COLO668 (cell line): Measurements from ENCODE around the gene LZTS3.
"Not testable (repeated sequence)": the region's sequence is repeated elsewhere in the genome, so short reads cannot be mapped to it uniquely, and the experiment has no call there.

ENCODE experiments used
- DNase-seq: peaks from one replicate; lab custom pipeline; 2025; ENCODE audit not compliant: unreplicated experiment; lab: John Stamatoyannopoulos, UW

Gene LZTS3

GRCh38 chr20:3192226-3193015 is 19.1 kb upstream of the LZTS3 start:
- no peak for DNase-seq

DNA sequence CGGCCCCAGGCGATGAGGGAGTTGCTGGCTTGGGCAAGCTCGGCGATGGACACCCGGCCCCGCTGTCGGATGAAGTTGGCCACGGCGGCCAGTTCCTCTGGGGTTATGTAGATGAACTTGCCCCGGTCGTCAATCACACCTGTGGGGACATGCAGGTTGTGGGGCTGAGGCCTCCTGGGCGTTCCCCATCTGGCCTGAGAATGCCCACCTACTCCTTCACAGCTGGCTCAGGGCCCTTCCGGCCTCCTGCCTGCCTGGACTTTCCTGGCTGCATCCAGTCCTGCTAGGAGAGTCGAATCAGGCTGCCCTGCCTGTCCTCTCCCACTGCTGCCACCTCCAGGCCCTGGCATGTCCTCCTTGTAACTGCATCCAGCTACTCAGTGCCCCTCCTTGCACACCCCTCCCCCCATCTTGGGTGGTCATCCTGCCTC is 17.3 kb upstream of the LZTS3 start:
- no peak for DNase-seq

DNA sequence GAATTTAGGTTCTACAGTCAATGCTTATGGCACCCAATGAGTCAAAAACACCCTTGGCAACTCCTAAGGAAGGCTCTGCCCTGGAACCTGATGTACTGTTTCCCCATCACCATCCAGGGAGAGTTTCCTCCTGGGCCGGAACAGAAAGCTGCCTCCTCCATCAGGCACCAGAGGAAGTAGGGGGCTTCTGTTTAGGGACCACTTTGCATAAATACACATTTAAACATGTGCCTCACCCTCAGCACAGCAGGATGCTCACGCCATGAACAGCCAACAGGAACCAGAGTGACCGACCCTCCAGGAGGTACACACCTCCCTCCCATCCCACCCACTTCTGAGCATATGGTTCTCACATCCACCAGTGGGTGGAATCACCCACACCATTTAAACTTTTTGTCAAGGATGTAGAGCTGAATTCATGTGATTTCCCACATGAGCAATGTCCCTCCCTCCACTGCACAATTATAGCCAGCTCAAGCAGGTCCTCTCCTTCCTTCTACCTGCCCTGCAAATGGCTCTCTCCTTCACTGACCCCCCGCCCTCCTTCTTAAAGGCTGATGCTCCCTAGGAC is 16.3 kb upstream of the LZTS3 start:
- no peak for DNase-seq

GRCh38 chr20:3188823-3189413 is 15.6 kb upstream of the LZTS3 start:
- DNase-seq, result no peak

GRCh38 chr20:3187861-3188260 is 14.5 kb upstream of the LZTS3 start:
- not testable (repeated sequence) for DNase-seq

DNA sequence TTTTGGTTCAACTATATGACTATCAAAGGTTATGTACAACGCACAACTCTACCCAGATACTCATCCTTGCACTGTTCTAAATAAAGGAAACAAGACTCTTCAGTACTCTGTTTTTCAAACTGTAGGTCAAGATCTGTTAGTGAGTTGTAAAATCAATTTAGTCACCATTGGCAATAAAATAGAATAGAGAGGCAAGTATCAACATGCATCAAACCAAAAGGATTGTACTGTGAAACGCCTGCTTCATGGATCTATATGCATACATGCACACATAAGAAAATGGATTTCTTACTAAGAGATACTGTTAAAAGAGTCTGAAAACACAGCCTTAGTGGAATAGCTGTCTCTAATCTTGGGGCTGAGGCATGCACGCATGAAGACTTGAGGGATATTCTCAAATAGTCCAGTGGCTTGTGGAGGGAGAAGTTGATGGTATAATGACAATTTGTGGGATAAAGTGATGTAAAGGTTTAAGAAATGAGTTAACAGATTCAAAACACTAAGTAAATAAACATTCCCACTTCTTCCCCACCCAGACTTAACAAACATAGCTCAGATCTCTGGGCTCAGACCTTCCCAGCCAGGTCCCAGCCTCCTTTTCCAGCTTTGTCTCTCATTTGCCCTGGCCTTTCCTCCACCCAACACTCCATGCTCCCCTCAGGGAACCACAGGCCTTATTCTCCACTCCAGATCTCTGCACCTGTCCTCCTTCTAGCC is 10.7 kb upstream of the LZTS3 start:
- no peak for DNase-seq

DNA sequence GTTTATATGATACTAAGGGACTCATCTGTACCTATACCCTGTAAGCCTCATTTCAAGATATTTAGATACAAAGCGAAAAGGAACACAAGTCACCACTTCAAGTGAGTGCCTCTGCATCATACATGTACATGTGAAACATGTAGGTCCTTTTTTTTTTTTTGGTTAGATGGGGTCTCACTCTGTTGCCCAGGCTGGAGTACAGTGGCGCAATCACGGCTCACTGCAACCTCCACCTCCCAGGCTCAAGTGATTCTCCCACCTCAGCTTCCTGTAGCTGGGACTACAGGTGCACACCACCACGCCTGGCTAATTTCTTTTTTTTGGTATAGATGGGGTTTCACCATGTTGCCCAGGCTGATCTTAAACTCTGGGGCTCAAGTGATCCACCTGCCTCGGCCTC is 9.1 kb upstream of the LZTS3 start:
- not testable (repeated sequence) for DNase-seq

- DNase-seq, result no peak
These were observed 7.9 kb upstream of the LZTS3 start for GRCh38 chr20:3181270-3181669.

DNA sequence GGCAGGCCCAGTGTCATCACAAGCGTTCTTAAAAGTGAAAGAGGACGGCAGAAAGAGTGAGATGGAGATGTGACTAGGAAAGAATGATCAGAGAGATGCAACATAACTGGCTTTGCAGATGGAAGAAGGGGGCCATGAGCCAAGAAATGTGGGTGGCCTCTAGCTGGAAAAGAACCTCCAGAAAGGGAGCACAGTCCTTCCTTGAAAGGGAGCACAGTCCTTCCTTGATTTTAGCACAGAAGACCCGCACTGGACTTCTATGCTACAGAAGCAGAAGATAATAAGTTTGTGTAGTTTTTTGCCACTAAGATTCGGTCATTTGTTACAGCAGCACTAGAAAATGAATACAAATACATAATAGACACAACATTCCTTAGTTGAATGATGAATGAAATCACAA is 7.0 kb upstream of the LZTS3 start:
- DNase-seq, result no peak

- no peak for DNase-seq
These were observed 4.6 kb upstream of the LZTS3 start for GRCh38 chr20:3177746-3178485.

GRCh38 chr20:3175270-3175669 is 1.9 kb upstream of the LZTS3 start:
- DNase-seq, result no peak

- no peak for DNase-seq
These were observed 1.3 kb upstream of the LZTS3 start for GRCh38 chr20:3174442-3175261.

DNA sequence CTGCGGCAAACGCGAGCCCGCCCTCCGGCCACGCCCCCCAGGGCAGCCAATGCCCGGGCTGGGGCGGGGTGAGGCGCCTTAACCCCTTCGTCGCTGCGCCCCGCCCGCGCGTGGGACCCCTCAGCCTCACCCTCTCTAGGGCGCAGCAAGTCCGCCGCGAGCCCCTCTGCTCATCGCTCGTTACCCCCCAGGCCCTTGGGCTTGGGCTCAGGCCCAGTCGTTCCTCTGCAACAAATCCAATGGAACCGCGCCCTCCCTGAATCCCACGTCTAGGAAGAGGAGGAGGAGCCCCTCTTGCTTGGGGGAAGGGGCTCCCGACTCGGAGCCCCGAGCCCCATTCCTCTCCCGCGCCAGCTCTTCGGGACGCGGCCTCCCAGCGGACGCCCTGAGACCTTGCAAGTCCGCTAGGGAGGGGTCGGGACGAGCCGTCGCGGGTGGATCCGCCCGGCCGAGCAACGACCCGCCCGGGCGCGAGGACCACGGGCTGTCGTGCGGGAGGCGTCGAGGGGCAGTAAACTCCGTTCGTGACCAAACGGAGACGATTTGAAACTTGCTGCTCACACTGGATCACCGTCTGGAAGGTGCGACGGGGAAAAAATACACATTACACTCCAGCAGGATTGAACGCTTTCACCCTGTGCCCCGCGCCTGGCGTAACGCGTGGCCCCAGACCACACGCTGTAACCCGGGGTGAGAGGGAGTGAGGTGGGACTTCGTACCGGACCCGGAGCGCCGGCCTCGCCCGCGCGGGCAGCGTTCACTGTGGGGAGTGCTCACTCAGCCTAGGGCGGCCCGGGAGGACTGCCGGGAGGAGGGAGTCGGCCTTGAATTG is 477 bp upstream of the LZTS3 start:
- peak; percentile 96 for DNase-seq

DNA sequence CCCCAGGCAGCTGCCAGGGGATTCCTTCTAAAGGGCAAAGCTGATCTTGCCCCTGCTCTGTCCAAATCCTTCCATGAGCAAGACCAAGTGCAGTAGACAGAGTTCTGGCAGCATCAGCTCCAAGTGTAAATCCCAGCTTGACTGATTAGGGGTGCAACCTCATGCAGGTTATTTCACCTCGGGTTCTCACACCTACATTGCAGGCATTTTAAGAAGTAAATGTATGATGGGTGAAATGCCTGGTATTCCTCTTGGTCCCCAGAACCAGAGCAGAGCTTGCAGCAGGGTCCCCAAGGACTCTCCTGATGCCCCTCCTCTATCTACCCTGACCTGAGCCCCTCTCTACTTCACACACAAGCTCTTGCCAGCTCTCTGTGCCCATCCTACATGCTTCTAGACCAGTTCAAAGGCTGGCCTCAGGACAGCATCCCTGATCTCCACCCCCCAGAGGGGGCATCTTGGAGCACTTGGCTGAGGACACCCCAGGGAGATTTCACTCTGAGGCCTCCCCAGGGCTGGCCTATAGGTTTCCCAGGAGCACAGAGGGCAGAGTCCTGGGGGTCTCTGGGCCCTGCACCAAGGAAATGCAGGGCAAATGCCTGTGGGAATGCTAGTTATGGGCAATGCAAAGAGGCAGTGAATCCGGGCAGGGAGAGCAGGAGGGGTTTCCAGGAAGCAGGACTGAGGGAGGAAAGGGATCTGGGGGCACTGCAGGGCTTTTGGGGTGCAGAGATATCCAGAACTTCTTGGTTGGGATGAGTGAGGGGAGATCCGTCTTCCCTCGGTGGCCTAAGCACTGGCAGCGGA is 1.0 kb downstream of the LZTS3 start:
- DNase-seq, result no peak

GRCh38 chr20:3171391-3172125 is 1.8 kb downstream of the LZTS3 start:
- DNase-seq, result no peak

DNA sequence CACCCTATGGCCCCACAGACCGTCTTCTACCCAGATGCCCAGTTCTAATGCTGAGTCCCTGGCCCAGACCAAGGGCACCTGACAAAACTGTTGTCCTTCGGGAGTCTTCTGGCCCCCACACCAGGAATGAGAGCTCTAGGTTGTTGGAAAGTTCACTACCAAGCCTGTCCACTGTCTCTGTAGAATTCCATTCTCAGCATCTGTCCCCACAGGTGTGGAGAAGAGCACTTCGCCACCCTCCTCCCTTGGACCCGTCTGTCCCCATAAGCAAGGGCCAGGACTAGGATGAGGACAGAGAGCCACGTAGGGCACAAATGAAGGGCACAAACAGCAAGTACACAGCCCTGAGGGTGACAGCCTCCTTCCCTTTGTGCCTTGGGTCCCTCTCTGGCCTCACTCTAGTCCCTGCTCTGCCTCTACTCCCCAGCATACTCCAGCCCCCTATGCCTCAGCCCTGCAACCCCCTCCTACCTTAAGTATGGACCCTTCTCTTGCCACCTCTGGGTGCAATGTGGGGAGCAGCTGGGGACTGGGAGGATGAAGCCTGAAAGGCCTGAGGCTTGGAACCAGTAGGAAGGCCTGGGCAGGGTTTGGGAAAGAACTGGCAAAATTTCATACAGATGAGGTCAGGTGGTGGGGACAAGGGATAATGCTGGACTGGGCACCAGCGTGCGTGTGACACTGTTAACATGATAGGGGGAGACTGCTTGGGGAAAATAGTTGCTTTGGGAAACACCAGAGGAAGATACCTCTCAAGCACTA is 4.3 kb downstream of the LZTS3 start:
- DNase-seq, result no peak
